ENCODE data around the gene CLDN16. TPM values are rescaled to one million over a fixed set of nuclear protein-coding genes. Genes with fewer than 3 reads are reported as not detected.

Gene CLDN16
- total and polyA plus RNA-seq, 2 of the 4 experiments (the other 2 are of a cell fraction): under 0.01 to 0.09 TPM

GRCh38 chr3:190426806-190427507 lies 39.0 kb downstream of the CLDN16 start:
- CTCF ChIA-PET: interaction anchor here (2.0 kb wide), 1 partner anchor 465 kb away, joined by 5 read pairs; no protein-coding TSS in a partner anchor
- Histone ChIP-seq H2BK20ac (ENCODE audit: low read depth, low read length) (no peak overlapping the region), H3K4me1 (ENCODE audit: control insufficient read depth, insufficient read depth, low read length) (no peaks in the 10 kb centered on the region), H3K4me2 (ENCODE audit: low read depth, low read length) (no peak overlapping the region), H2BK120ac (ENCODE audit: low read depth, low read length) (no peak overlapping the region), H3K4me3 (ENCODE audit: insufficient read depth, low read depth, low read length) (no peak overlapping the region), H3K9me1 (ENCODE audit: insufficient read depth, low read length) (no peaks in the 10 kb centered on the region), H2BK15ac (ENCODE audit: low read depth, low read length) (no peak overlapping the region), H3K56ac (ENCODE audit: extremely low read depth, insufficient read depth, low read length) (no peak overlapping the region), H4K8ac (ENCODE audit: low read depth in 2 of 2, low read length in 2 of 2) (no peak overlapping the region), H2AK5ac (ENCODE audit: low read depth, low read length) (no peak overlapping the region), H3K79me1 (ENCODE audit: low read depth in 1 of 2, low read length in 2 of 2) (no peaks in the 10 kb centered on the region), H3K27me3 (ENCODE audit: control insufficient read depth, insufficient read depth, low read length) (no peaks in the 10 kb centered on the region), H3K14ac (replicated peaks; ENCODE audit: low read depth, low read length) (no peak overlapping the region), H3K9me3 (ENCODE audit: control insufficient read depth, insufficient read depth, low read length) (no peaks in the 10 kb centered on the region), H4K20me1 (ENCODE audit: insufficient read depth, low read length) (no peaks in the 10 kb centered on the region), H3K4ac (ENCODE audit: low read depth, low read length) (no peak overlapping the region), H4K5ac (ENCODE audit: low read depth, low read length) (no peak overlapping the region), H3K27ac (ENCODE audit: insufficient read depth, low read length) (no peak overlapping the region), H2AK9ac (replicated peaks; ENCODE audit: low read depth, low read length, poor library complexity) (no peak overlapping the region), H3K23ac (ENCODE audit: low read depth, low read length) (no peak overlapping the region), H3K36me3 (ENCODE audit: control insufficient read depth, insufficient read depth, low read length) (no peaks in the 10 kb centered on the region), H2BK5ac (ENCODE audit: low read depth, low read length, poor library complexity, severe bottlenecking) (no peak overlapping the region), H2AFZ (replicated peaks; ENCODE audit: low read length, poor library complexity) (no peak overlapping the region), H3K9ac (ENCODE audit: low read depth, low read length) (no peak overlapping the region), H3K18ac (ENCODE audit: low read depth, low read length) (no peak overlapping the region), H4K91ac (ENCODE audit: insufficient read depth, low read depth, low read length) (no peak overlapping the region)
- WGBS, 2 experiments (ENCODE audit: extremely low coverage in 2 of 2, insufficient read length in 1 of 2): 90% methylated on average over 2 of the region's 6 CpGs; no CpG with 5 or more reads in 1 of the 2 experiments
- BruUV-seq (replicated peaks): no TSS peak
- in situ Hi-C loops (cut with MboI; ENCODE audit: low sequenced_read_pairs) (loop anchor here (5.0 kb wide), 1 partner anchor 205 kb away; no protein-coding TSS in a partner anchor), intact Hi-C loops (cut with micrococcal nuclease) (no loop called here), dilution Hi-C loops (cut with HindIII; ENCODE audit: low sequenced_read_pairs, unreplicated experiment) (no loop called here)
- POLR2A ChIA-PET (ENCODE audit: unreplicated experiment): no interaction called here
- ATAC-seq (ENCODE audit: low read depth) (no peak), DNase-seq (no peak)
- TF ChIP-seq SMC3 (IDR thresholded peaks at IDR 0.05; ENCODE audit: low read depth, low read length) (no peak), RCOR1 (IDR thresholded peaks at IDR 0.05; ENCODE audit: insufficient replicate concordance, low read length) (no peak), MXI1 (IDR thresholded peaks at IDR 0.05; ENCODE audit: borderline replicate concordance, low read depth, low read length) (no peak), RFX5 (IDR thresholded peaks at IDR 0.05; ENCODE audit: low read depth, low read length) (no peak), CTCF (conservative IDR thresholded peaks at IDR 0.05; ENCODE audit: low read depth, low read length) (no peak), MAZ (IDR thresholded peaks at IDR 0.05; ENCODE audit: borderline replicate concordance, low read depth, low read length) (no peak), CEBPB (IDR thresholded peaks at IDR 0.05; ENCODE audit: low read depth, low read length) (no peak), FOS (IDR thresholded peaks at IDR 0.05; ENCODE audit: low read depth, low read length) (no peak), BHLHE40 (IDR thresholded peaks at IDR 0.05; ENCODE audit: low read depth, low read length) (no peak), RAD21 (IDR thresholded peaks at IDR 0.05; ENCODE audit: low read length) (no peak), USF2 (IDR thresholded peaks at IDR 0.05; ENCODE audit: low read depth, low read length) (no peak), POLR2A (IDR thresholded peaks at IDR 0.05; ENCODE audit: low read depth, low read length) (no peak), ELK1 (IDR thresholded peaks at IDR 0.05; ENCODE audit: borderline replicate concordance, low read depth, low read length) (no peak)
